ENCODE results near the gene HOXA6. TPM values are rescaled to one million over a fixed set of nuclear protein-coding genes. Genes with fewer than 3 reads are reported as not detected.

HOXA6 gene
- total and polyA plus RNA-seq, 2 of the 4 experiments (the other 2 are of a cell fraction), result 1.4 to 1.8 TPM

GRCh38 chr7:27192546-27193334 is 45.2 kb upstream of the HOXA6 start:
- DNase-seq (no peak), ATAC-seq (ENCODE audit: low read depth) (peak; percentile 68)
- no peak overlapping the region for H2BK20ac ChIP-seq (ENCODE audit: low read depth, low read length)
- H2AK9ac ChIP-seq (replicated peaks; ENCODE audit: low read depth, low read length, poor library complexity), result no peak overlapping the region
- H3K18ac ChIP-seq (ENCODE audit: low read depth, low read length), result no peak overlapping the region
- peaks cover 1% of the 10 kb centered on the region; the same call in 1 of the 2 replicates for H3K4me1 ChIP-seq (ENCODE audit: control insufficient read depth, insufficient read depth, low read length)
- H3K4ac ChIP-seq (ENCODE audit: low read depth, low read length), result no peak overlapping the region
- dilution Hi-C loops (cut with HindIII; ENCODE audit: low sequenced_read_pairs, unreplicated experiment), result no loop called here
- H4K8ac ChIP-seq (ENCODE audit: low read depth in 2 of 2, low read length in 2 of 2), result no peak overlapping the region
- no peak overlapping the region; the same call in 1 of the 2 replicates for H3K23ac ChIP-seq (ENCODE audit: low read depth, low read length)
- intact Hi-C loops (cut with micrococcal nuclease), result loop anchor here (10.0 kb wide), 4 partner anchors 552 to 1912 kb away; partner anchors contain the start of gene TAX1BP1
- H3K56ac ChIP-seq (ENCODE audit: extremely low read depth, insufficient read depth, low read length), result no peak overlapping the region
- H3K36me3 ChIP-seq (ENCODE audit: control insufficient read depth, insufficient read depth, low read length), result no peaks in the 10 kb centered on the region
- peak overlapping the region; percentile 9 for H2AFZ ChIP-seq (replicated peaks; ENCODE audit: low read length, poor library complexity)
- CTCF ChIA-PET, result interaction anchor here (0.7 to 1.3 kb wide), 2 partner anchors 13 to 582 kb away, joined by 3 read pairs; no protein-coding TSS in a partner anchor
- H3K9me1 ChIP-seq (ENCODE audit: insufficient read depth, low read length), result no peaks in the 10 kb centered on the region
- H3K27ac ChIP-seq (ENCODE audit: insufficient read depth, low read length), result no peak overlapping the region
- no peak overlapping the region for H4K5ac ChIP-seq (ENCODE audit: low read depth, low read length)
- no TSS peak for BruUV-seq (replicated peaks)
- in situ Hi-C loops (cut with MboI; ENCODE audit: low sequenced_read_pairs), result loop anchor here (10.0 kb wide), 1 partner anchor 882 kb away; no protein-coding TSS in a partner anchor
- no peak overlapping the region for H3K14ac ChIP-seq (replicated peaks; ENCODE audit: low read depth, low read length)
- no peak overlapping the region for H2AK5ac ChIP-seq (ENCODE audit: low read depth, low read length)
- WGBS, 2 experiments (ENCODE audit: extremely low coverage in 2 of 2, insufficient read length in 1 of 2), result 8% methylated on average over 22 of the region's 78 CpGs; no CpG with 5 or more reads in 1 of the 2 experiments
- H4K91ac ChIP-seq (ENCODE audit: insufficient read depth, low read depth, low read length), result no peak overlapping the region
- 0 out of 2 replicates have a peak overlapping the region, but pooled peaks have one; percentile 4 for H3K4me3 ChIP-seq (ENCODE audit: insufficient read depth, low read depth, low read length)
- POLR2A ChIA-PET (ENCODE audit: unreplicated experiment), result no interaction called here
- H2BK15ac ChIP-seq (ENCODE audit: low read depth, low read length), result no peak overlapping the region
- peak overlapping the region; percentile 41; the same call in 1 of the 2 replicates for H3K4me2 ChIP-seq (ENCODE audit: low read depth, low read length)
- H3K79me1 ChIP-seq (ENCODE audit: low read depth in 1 of 2, low read length in 2 of 2), result no peaks in the 10 kb centered on the region
- H2BK120ac ChIP-seq (ENCODE audit: low read depth, low read length), result no peak overlapping the region
- H3K9ac ChIP-seq (ENCODE audit: low read depth, low read length), result no peak overlapping the region
- H3K27me3 ChIP-seq (ENCODE audit: control insufficient read depth, insufficient read depth, low read length), result peaks cover 89% of the 10 kb centered on the region
- H4K20me1 ChIP-seq (ENCODE audit: insufficient read depth, low read length), result peaks cover 4% of the 10 kb centered on the region; the same call in 1 of the 2 replicates
- H3K9me3 ChIP-seq (ENCODE audit: control insufficient read depth, insufficient read depth, low read length), result peaks cover 12% of the 10 kb centered on the region; the same call in 1 of the 2 replicates
- H2BK5ac ChIP-seq (ENCODE audit: low read depth, low read length, poor library complexity, severe bottlenecking), result no peak overlapping the region
- TF ChIP-seq USF2 (IDR thresholded peaks at IDR 0.05; ENCODE audit: low read depth, low read length) (no peak), CHD1 (IDR thresholded peaks at IDR 0.05; ENCODE audit: low read depth, low read length) (no peak), NFE2L2 (IDR thresholded peaks at IDR 0.05; ENCODE audit: low read depth, low read length) (no peak), RFX5 (IDR thresholded peaks at IDR 0.05; ENCODE audit: low read depth, low read length) (no peak), RAD21 (IDR thresholded peaks at IDR 0.05; ENCODE audit: low read length) (no peak), SMC3 (IDR thresholded peaks at IDR 0.05; ENCODE audit: low read depth, low read length) (no peak), CEBPB (IDR thresholded peaks at IDR 0.05; ENCODE audit: low read depth, low read length) (no peak), MAFK (IDR thresholded peaks at IDR 0.05; ENCODE audit: low read depth, low read length) (no peak), MXI1 (IDR thresholded peaks at IDR 0.05; ENCODE audit: borderline replicate concordance, low read depth, low read length) (no peak), ELK1 (IDR thresholded peaks at IDR 0.05; ENCODE audit: borderline replicate concordance, low read depth, low read length) (no peak), RCOR1 (IDR thresholded peaks at IDR 0.05; ENCODE audit: insufficient replicate concordance, low read length) (no peak), BHLHE40 (IDR thresholded peaks at IDR 0.05; ENCODE audit: low read depth, low read length) (no peak), POLR2A (IDR thresholded peaks at IDR 0.05; ENCODE audit: low read depth, low read length) (no peak), MAZ (IDR thresholded peaks at IDR 0.05; ENCODE audit: borderline replicate concordance, low read depth, low read length) (no peak)
